Stimulated activated CD4-positive, alpha-beta T cell treated with anti-CD3 and anti-CD28 coated beads, Interleukin-1b, Interleukin-23, amount 100 ng/mL, for 48 hours (primary cell): ENCODE data around the gene TAF11L2.
"Not testable (repeated sequence)": the region's sequence is repeated elsewhere in the genome, so short reads cannot be mapped to it uniquely, and the experiment has no call there.

Experiments
- DNase-seq: peaks from one replicate; pipeline ENCODE4 v3.0.0-alpha.2; 2020

The TAF11L2 gene

DNA sequence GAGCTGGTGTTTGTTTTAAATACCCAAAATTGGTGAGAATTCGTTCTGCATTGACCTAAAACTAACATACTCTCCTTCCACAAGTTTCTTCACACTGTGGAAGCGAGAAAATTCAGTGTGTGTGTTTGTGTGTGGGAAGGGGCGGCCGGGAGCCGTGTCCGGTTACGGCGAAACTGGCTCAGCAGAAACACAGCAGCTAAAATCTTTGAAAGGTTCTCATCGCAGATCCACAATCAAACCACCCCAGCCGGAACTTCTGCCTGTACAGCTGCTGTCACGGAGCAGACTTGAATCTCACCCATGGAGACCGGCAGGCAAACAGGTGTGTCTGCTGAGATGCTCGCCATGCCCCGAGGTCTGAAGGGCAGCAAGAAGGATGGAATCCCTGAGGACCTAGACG lies 30.3 kb downstream of the TAF11L2 start, which contains the start of gene TAF11L6:
Gene TAF11L6 (plus strand): TSS at position 301 of the 400 bp plus-strand sequence.
- DNase-seq: not testable (repeated sequence)
